ENCODE data around the gene TASP1. TPM values are rescaled to one million over a fixed set of nuclear protein-coding genes. Genes with fewer than 3 reads are reported as not detected.

Gene TASP1
- polyA plus RNA-seq, 1 donor (not counting 4 experiments of a cell fraction or from before 2014, with no cell fraction given), result 17.4 TPM

DNA sequence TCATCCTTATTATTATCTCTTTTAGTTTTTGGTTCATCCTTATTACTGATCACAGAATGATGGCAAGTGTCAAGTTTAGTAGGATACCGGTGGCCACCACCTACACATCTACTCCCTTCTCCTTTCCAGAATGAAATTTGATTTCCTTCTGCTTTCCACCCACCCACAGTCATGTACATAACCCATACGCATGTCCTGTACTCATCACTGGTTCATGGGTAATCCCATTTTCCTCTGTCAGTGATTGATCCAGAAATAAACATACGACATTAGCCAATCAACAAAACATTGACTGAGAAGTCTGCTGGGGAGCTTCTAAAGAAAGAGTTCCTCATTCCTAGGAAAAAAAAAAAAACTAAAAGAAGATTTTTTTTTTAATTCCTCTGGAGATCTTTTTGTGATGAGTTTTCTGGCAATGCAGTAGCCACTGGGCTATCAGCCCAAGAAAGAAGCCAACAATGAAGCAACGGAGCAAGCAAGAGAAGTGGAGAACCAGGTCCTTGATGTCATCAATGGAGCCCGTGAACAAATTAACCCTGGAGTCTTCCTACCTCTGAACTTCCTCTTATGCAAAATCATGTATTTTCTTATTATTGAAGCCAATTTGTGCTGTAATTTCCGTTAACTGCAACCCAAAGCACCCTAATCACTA lies 127.8 kb downstream of the TASP1 start:
- Histone ChIP-seq H3K36me3 (ENCODE audit: control insufficient read depth in 2 of 2, extremely low read depth in 1 of 2, insufficient read depth in 2 of 2, low read length in 2 of 2) (peaks cover under 1 to 5% of the 10 kb centered on the region in 2 experiments), H3K9me1 (ENCODE audit: control insufficient read depth, extremely low read depth, insufficient read depth, low read length) (no peaks in the 10 kb centered on the region), H3K9ac (ENCODE audit: control insufficient read depth, extremely low read depth, insufficient read depth, low read length) (no peak overlapping the region), H4K20me1 (ENCODE audit: control insufficient read depth, extremely low read depth, insufficient read depth, low read length) (no peaks in the 10 kb centered on the region), H3K4me1 (ENCODE audit: control insufficient read depth, extremely low read depth, insufficient read depth, low read length) (no peaks in the 10 kb centered on the region), H3K27me3 (ENCODE audit: control insufficient read depth, extremely low read depth, insufficient read depth, low read length) (no peaks in the 10 kb centered on the region), H3K9me3 (ENCODE audit: control insufficient read depth, low read depth, low read length) (no peaks in the 10 kb centered on the region), H2AFZ (ENCODE audit: control insufficient read depth, low read length) (no peak overlapping the region), H3K4me2 (ENCODE audit: control insufficient read depth, extremely low read depth, insufficient read depth, low read depth, low read length) (no peak overlapping the region), H3K4me3 (ENCODE audit: control insufficient read depth in 2 of 3, extremely low read depth in 1 of 3, insufficient read depth in 2 of 3, low read depth in 1 of 3, low read length in 3 of 3) (no peak overlapping the region), H3K27ac (ENCODE audit: control insufficient read depth, insufficient read depth, low read length) (no peak overlapping the region), H3K79me2 (ENCODE audit: control insufficient read depth, insufficient read depth, low read length) (no peaks in the 10 kb centered on the region)
- FAIRE-seq (no peak), DNase-seq (ENCODE audit: low read depth, low spot score) (no peak)
- dilution Hi-C loops (cut with MboI; ENCODE audit: extremely low pct_ligation_motif_present, low sequenced_read_pairs), result no loop called here
- TF ChIP-seq, protein P1, sequence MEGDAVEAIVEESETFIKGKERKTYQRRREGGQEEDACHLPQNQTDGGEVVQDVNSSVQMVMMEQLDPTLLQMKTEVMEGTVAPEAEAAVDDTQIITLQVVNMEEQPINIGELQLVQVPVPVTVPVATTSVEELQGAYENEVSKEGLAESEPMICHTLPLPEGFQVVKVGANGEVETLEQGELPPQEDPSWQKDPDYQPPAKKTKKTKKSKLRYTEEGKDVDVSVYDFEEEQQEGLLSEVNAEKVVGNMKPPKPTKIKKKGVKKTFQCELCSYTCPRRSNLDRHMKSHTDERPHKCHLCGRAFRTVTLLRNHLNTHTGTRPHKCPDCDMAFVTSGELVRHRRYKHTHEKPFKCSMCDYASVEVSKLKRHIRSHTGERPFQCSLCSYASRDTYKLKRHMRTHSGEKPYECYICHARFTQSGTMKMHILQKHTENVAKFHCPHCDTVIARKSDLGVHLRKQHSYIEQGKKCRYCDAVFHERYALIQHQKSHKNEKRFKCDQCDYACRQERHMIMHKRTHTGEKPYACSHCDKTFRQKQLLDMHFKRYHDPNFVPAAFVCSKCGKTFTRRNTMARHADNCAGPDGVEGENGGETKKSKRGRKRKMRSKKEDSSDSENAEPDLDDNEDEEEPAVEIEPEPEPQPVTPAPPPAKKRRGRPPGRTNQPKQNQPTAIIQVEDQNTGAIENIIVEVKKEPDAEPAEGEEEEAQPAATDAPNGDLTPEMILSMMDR (optimal IDR thresholded peaks at IDR 0.05 in 1 of 3, IDR thresholded peaks at IDR 0.05 in 1 of 3, conservative IDR thresholded peaks at IDR 0.05 in 1 of 3; ENCODE audit: extremely low read depth in 1 of 3, insufficient read depth in 2 of 3, low read length in 3 of 3), result no peak
- no peak for TF ChIP-seq EZH2 (IDR thresholded peaks at IDR 0.05; ENCODE audit: low read length)

DNA sequence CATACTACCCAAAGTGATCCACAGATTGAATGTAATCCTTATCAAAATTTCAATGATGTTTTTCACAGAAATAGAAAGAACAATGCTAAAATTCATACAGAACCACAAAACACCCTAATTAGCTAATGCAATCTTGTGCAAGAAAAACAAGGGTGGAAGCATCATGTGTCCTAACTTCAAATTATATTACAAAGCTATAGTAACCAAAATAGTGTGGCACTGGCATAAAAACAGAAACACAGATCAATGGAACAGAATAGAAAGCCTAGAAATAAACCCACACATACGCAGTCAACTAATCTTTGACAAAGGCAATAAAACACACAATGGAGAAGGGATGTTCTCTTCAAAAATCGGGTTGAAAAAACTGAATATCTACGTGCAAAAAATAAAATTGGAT lies 131.1 kb downstream of the TASP1 start:
- DNase-seq (ENCODE audit: low read depth, low spot score) (no peak), FAIRE-seq (no peak)
- TF ChIP-seq, protein P1 (optimal IDR thresholded peaks at IDR 0.05 in 1 of 3, IDR thresholded peaks at IDR 0.05 in 1 of 3, conservative IDR thresholded peaks at IDR 0.05 in 1 of 3; ENCODE audit: extremely low read depth in 1 of 3, insufficient read depth in 2 of 3, low read length in 3 of 3), result no peak
- no peak for TF ChIP-seq EZH2 (IDR thresholded peaks at IDR 0.05; ENCODE audit: low read length)
- no peaks in the 10 kb centered on the region for H4K20me1 ChIP-seq (ENCODE audit: control insufficient read depth, extremely low read depth, insufficient read depth, low read length)
- no peaks in the 10 kb centered on the region for H3K9me1 ChIP-seq (ENCODE audit: control insufficient read depth, extremely low read depth, insufficient read depth, low read length)
- no peak overlapping the region for H2AFZ ChIP-seq (ENCODE audit: control insufficient read depth, low read length)
- no peaks in the 10 kb centered on the region for H3K9me3 ChIP-seq (ENCODE audit: control insufficient read depth, low read depth, low read length)
- H3K4me3 ChIP-seq (ENCODE audit: control insufficient read depth in 2 of 3, extremely low read depth in 1 of 3, insufficient read depth in 2 of 3, low read depth in 1 of 3, low read length in 3 of 3), result no peak overlapping the region
- no peaks in the 10 kb centered on the region for H3K4me1 ChIP-seq (ENCODE audit: control insufficient read depth, extremely low read depth, insufficient read depth, low read length)
- no peaks in the 10 kb centered on the region for H3K27me3 ChIP-seq (ENCODE audit: control insufficient read depth, extremely low read depth, insufficient read depth, low read length)
- dilution Hi-C loops (cut with MboI; ENCODE audit: extremely low pct_ligation_motif_present, low sequenced_read_pairs), result no loop called here
- H3K79me2 ChIP-seq (ENCODE audit: control insufficient read depth, insufficient read depth, low read length), result no peaks in the 10 kb centered on the region
- H3K36me3 ChIP-seq (ENCODE audit: control insufficient read depth in 2 of 2, extremely low read depth in 1 of 2, insufficient read depth in 2 of 2, low read length in 2 of 2), result peaks cover 0 to 2% of the 10 kb centered on the region in 2 experiments
- no peak overlapping the region for H3K27ac ChIP-seq (ENCODE audit: control insufficient read depth, insufficient read depth, low read length)
- no peak overlapping the region for H3K9ac ChIP-seq (ENCODE audit: control insufficient read depth, extremely low read depth, insufficient read depth, low read length)
- no peak overlapping the region for H3K4me2 ChIP-seq (ENCODE audit: control insufficient read depth, extremely low read depth, insufficient read depth, low read depth, low read length)
